ENCODE results near the gene ANKRA2. TPM values are rescaled to one million over a fixed set of nuclear protein-coding genes. Genes with fewer than 3 reads are reported as not detected.
"Not testable (repeated sequence)": the region's sequence is repeated elsewhere in the genome, so short reads cannot be mapped to it uniquely, and the experiment has no call there.

Gene ANKRA2
- total RNA-seq, 1 donor from 2014 or later: 26.7 TPM

DNA sequence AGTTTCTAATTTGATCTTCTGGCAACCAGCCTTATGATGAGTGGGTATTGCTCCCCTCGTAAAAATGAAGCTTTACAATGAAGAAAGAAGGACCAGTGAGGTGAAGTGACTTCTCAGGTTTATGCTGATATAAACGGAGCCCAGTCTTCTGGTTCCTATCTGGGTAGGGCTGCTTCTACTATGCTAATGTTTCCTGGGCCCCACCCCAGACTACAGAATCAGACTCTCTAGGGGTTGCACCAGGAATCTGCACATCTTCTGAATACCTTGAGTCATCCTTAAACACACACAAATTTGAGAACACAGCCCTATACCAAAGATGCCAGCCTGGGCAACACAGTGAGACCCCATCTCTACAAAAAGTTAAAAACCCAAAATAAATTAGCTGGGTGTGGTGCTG lies 51.0 kb downstream of the ANKRA2 start:
- no peaks in the 10 kb centered on the region for H3K36me3 ChIP-seq
- H3K4me3 ChIP-seq: no peak overlapping the region
- no peak for DNase-seq
- H3K4me1 ChIP-seq: no peaks in the 10 kb centered on the region
- no peaks in the 10 kb centered on the region for H3K27me3 ChIP-seq (ENCODE audit: low read depth)
- no peak overlapping the region for H3K27ac ChIP-seq
- H3K9me3 ChIP-seq: no peaks in the 10 kb centered on the region
- intact Hi-C loops (cut with DNase I): no loop called here
- TF ChIP-seq, protein P1, sequence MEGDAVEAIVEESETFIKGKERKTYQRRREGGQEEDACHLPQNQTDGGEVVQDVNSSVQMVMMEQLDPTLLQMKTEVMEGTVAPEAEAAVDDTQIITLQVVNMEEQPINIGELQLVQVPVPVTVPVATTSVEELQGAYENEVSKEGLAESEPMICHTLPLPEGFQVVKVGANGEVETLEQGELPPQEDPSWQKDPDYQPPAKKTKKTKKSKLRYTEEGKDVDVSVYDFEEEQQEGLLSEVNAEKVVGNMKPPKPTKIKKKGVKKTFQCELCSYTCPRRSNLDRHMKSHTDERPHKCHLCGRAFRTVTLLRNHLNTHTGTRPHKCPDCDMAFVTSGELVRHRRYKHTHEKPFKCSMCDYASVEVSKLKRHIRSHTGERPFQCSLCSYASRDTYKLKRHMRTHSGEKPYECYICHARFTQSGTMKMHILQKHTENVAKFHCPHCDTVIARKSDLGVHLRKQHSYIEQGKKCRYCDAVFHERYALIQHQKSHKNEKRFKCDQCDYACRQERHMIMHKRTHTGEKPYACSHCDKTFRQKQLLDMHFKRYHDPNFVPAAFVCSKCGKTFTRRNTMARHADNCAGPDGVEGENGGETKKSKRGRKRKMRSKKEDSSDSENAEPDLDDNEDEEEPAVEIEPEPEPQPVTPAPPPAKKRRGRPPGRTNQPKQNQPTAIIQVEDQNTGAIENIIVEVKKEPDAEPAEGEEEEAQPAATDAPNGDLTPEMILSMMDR (IDR thresholded peaks at IDR 0.05): no peak
- no peak for ATAC-seq

DNA sequence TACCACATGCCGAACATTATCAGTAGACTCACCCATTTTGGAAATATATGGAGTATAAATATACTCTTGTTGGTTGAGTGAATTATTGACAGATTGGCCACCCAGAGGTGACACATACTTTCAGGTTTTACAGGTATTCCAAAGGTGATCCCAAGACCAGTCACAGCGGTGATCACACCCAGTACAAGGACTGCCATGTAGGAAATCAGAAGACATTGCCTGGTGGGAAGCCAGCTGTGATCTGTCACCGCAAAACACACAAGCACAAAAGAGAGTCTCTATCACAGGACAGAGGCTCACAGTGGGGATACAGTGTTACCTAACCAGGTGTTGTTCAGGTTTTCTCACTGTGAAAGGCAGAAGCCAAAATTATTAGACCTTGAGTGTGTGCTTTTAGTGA lies 51.4 kb downstream of the ANKRA2 start:
- Histone ChIP-seq H3K4me3 (no peak overlapping the region), H3K9me3 (no peaks in the 10 kb centered on the region), H3K4me1 (no peaks in the 10 kb centered on the region), H3K27ac (no peak overlapping the region), H3K36me3 (no peaks in the 10 kb centered on the region), H3K27me3 (ENCODE audit: low read depth) (no peaks in the 10 kb centered on the region)
- intact Hi-C loops (cut with DNase I): no loop called here
- DNase-seq (no peak), ATAC-seq (no peak)
- TF ChIP-seq, protein P1 (IDR thresholded peaks at IDR 0.05): no peak

- H3K27me3 ChIP-seq (ENCODE audit: low read depth); H3K9me3 ChIP-seq; H3K4me3 ChIP-seq; DNase-seq; H3K27ac ChIP-seq; intact Hi-C loops (cut with DNase I): not testable (repeated sequence)
- peaks cover 34% of the 10 kb centered on the region for H3K36me3 ChIP-seq
- peaks cover 15% of the 10 kb centered on the region for H3K4me1 ChIP-seq
- peak; percentile 33 to 51 for ATAC-seq
Measured at GRCh38 chr5:73508521-73508920, 56.9 kb downstream of the ANKRA2 start.

- ATAC-seq (peak in 1 of 2 donors; percentile 31), DNase-seq (no peak)
- TF ChIP-seq, protein P1 (IDR thresholded peaks at IDR 0.05): no peak
- Histone ChIP-seq H3K27ac (peak overlapping the region; percentile 67), H3K4me3 (no peak overlapping the region), H3K27me3 (ENCODE audit: low read depth) (no peaks in the 10 kb centered on the region), H3K4me1 (peaks cover 15% of the 10 kb centered on the region), H3K9me3 (no peaks in the 10 kb centered on the region), H3K36me3 (peaks cover 48% of the 10 kb centered on the region)
- intact Hi-C loops (cut with DNase I): no loop called here
Measured at GRCh38 chr5:73507062-73507461, 58.4 kb downstream of the ANKRA2 start.

- Histone ChIP-seq H3K27me3 (ENCODE audit: low read depth) (no peaks in the 10 kb centered on the region), H3K4me1 (peaks cover 15% of the 10 kb centered on the region), H3K4me3 (no peak overlapping the region), H3K9me3 (no peaks in the 10 kb centered on the region), H3K27ac (peak overlapping the region; percentile 67), H3K36me3 (peaks cover 54% of the 10 kb centered on the region)
- intact Hi-C loops (cut with DNase I): no loop called here
- ATAC-seq (no peak), DNase-seq (no peak)
- TF ChIP-seq, protein P1 (IDR thresholded peaks at IDR 0.05): no peak
Measured at GRCh38 chr5:73506459-73506955, 58.9 kb downstream of the ANKRA2 start.

Other genes with a start within 250 kb of the ANKRA2 start
- 0.74 TPM for gene FOXD1, start 116.9 kb downstream of the ANKRA2 start, total RNA-seq
- gene BTF3, start 67.2 kb downstream of the ANKRA2 start, total RNA-seq: 388 TPM
- gene UTP15, start 104 bp upstream of the ANKRA2 start, total RNA-seq: 12.8 TPM
- 30.4 TPM for gene ARHGEF28, start 60.6 kb upstream of the ANKRA2 start, total RNA-seq

All from lower lobe of right lung (tissue), 2 donors.